GM12892 (cell line): ENCODE measurements around the gene RBP7.

Experiments used
- DNase-seq: peaks from one replicate; pipeline ENCODE4 v3.0.0; 2011; ENCODE audit not compliant: insufficient read length
- FAIRE-seq: peaks from 2 replicates; lab custom pipeline; 2011; peaks lifted over from hg19 to GRCh38; lab: Jason Lieb, UNC
- POLR2A ChIP-seq: IDR thresholded peaks from 2 replicates; pipeline ENCODE4 v1.6.1; 2011; ENCODE audit warnings: low read depth, low read length, control low read depth
- POLR2AphosphoS5 ChIP-seq: IDR thresholded peaks from 2 replicates; pipeline ENCODE4 v1.6.1; 2011; ENCODE audit warnings: low read depth, low read length, control low read depth
- TAF1 ChIP-seq: IDR thresholded peaks from 2 replicates; pipeline ENCODE4 v1.6.1; 2011; ENCODE audit warnings: low read depth, mild to moderate bottlenecking, control low read depth, low read length, borderline replicate concordance

RBP7 gene

DNA sequence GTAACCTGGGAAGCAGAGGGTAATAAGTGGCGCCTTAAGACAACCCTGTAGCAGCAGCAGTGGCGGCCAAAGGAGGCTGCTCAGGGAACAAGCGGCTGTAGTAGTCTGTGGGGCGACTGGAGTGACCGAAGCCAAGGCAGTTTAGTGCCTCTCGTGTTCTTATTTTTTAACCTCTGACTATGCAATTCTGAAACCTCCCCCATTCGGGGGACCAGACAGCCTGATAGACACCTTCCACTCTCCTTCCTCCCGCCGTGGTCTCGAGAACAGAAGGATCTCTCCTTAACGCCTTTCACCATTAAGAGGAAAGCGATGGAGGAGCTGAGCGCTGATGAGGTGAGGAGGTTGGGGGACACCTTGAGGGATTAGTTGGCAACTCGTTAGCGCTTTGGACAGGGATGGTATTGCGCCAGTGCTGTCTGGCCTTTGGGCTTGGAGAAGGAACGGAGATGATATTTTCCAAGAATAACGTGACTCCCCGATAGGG lies 36.4 kb downstream of the RBP7 start:
- TF ChIP-seq TAF1 = no peak
- TF ChIP-seq POLR2AphosphoS5 = no peak
- TF ChIP-seq POLR2A = no peak
- peak; percentile 19 for DNase-seq
- no peak for FAIRE-seq

DNA sequence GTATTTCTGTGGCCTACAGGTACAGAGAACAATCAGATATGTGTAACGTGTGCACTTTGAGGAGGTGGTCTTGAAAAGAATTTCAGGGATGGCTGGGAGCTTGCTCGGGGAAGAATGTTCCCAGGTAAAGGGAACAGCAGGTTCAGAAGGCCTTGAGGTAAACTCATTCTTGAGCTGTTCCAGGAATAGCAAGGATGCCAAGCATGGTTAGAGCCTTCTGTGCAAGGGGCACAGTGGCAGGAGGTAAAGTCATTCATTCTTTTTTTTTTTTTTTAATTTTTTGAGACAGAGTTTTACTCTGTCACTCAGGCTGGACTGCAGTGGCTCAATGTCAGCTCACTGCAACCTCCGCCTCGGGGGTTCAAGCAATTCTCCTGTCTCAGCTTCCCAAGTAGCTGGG lies 45.7 kb downstream of the RBP7 start:
- DNase-seq (no peak), FAIRE-seq (no peak)
- TF ChIP-seq POLR2AphosphoS5 (no peak), TAF1 (no peak), POLR2A (no peak)

DNA sequence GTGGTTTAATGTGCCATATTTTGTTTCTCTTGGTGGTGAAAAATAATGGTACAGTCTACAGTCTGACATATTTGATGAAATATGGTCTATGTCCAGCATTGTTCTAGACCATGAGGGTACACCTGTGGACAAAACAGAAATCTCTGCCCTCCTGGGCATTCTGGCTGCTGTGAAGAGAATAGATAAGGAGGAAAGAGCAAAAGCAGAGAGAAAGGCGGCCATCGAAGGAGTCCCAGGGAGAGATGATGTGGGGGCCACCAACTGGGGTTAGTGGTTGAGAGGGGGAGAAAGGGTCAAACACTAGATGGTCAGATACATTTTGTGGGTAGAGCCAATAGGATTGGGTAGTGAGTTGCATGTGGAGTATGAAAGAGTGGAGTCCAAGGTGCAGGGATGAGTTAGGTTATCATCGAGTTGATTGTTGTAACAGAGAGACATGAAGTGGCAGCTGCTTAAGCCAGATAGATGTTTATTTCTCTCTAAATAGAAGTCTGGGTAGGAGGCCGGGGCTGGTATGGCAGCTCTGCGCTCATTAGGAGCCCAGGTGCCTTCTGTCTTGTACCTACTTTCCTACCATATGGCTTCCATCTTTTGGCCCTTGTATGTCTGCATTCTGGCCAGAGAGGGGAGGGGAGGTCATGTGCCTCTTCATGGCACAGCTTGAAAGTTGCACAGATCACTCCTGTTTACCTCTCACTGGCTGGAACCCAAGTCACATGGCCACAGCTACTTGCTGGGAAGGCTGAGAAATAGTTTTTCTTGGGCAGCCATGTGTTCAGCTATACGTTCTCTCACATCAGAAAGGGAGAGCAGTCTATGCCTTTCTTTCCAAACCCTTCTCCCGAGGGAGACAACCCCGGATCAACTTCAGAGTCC lies 48.7 kb downstream of the RBP7 start:
- TF ChIP-seq POLR2A = no peak
- no peak for TF ChIP-seq TAF1
- TF ChIP-seq POLR2AphosphoS5 = no peak
- no peak for FAIRE-seq
- DNase-seq = no peak

DNA sequence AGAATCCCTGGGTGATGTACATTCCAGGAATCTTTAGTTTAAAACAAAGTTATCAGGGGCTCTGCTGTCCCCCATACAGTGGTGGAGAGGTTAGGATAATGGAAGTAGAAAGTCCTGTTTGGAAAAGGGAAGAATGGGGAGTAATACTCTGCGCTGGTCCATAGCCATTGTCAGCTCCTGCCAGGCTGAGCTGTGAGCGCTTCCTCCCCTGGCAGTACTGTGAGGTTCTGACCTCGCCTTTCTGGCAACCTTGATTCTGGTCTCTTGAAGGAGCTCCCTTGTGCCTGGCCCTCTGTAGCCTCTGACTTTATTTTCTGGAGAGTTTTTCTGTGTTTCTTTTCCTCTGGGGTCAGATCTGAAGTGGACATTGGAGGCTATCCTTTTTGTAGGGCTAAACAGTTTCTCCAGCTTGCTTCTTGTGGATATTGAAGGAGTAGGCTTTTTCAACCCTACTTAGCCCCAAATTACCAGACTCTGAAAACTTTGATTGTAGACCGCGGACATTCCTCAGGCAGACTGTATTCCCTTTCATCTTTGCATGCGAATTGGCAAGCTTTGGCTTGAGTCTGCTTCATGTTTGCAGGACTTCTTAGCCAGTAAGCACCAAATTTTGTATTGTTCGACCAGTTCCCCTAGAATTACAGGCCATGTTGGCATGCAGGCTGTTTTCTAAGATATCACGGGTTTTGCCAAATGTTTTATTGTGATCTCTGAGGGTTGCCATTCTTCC lies 49.5 kb downstream of the RBP7 start:
- DNase-seq (no peak), FAIRE-seq (no peak)

DNA sequence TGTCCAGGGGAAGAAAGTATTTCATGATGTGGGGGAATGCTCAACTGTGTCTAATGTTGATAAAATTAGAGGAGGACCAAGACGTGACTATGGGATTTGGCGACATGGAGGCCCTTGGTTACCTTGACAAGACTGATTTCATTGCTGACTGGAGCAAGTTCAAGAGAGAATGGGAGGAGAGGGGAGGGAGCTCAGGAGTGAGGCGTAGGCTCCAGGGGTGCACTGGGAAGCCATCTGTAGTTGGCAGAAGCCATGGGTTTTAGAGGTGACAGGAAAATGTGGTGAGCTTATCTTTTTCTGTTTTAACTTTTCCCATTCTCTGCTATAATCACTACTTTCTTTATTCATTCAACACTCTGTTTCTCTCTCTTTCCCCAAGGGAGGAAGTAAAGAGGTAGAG lies 51.6 kb downstream of the RBP7 start:
- FAIRE-seq (no peak), DNase-seq (no peak)
- no peak for TF ChIP-seq POLR2A
- no peak for TF ChIP-seq POLR2AphosphoS5
- TF ChIP-seq TAF1 = no peak

More for the DNA sequence above, 49.5 kb downstream of the RBP7 start:
- TF ChIP-seq POLR2AphosphoS5 = no peak
- no peak for TF ChIP-seq POLR2A
- no peak for TF ChIP-seq TAF1

DNA sequence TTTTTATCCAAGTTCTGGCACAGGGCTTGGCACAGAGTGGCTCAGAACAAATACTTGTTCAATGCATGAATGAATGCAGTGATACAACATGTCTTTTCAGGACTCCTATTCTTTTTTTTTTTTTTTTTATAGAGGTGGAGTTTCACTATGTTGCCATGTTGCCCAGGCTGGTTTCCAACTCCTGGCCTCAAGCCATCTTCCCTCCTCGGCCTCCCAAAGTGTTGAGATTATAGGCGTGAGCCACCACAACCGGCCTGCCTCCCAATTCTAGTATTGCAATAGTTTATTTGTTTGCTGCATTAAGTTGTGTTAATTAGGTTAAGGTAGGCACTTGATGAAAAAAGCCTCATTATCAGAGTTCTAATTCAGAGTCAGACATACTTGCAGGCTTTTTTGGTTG lies 53.6 kb downstream of the RBP7 start:
- DNase-seq (no peak), FAIRE-seq (no peak)
- TF ChIP-seq POLR2A (no peak), TAF1 (no peak), POLR2AphosphoS5 (no peak)

DNA sequence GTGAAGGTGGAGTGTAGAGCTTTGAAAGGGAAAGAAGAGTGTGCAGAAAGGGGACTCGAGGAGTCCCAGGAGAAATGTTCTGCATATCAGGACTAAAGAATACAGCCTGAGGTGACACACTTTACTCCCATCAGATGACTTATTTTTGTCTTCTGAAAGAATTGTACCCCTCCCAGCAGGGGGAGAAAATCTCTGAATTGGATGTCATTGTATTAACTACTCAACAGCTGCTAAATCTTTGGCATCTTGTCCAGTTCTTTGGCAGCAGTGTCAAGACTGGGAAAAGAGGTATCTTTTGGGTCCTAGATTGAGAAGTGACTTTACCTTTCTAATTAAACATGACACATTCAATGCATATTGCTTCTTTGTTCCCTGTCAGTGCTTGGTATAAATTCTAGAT lies 54.6 kb downstream of the RBP7 start:
- DNase-seq (no peak), FAIRE-seq (no peak)
- TF ChIP-seq POLR2AphosphoS5 (no peak), POLR2A (no peak), TAF1 (no peak)

DNA sequence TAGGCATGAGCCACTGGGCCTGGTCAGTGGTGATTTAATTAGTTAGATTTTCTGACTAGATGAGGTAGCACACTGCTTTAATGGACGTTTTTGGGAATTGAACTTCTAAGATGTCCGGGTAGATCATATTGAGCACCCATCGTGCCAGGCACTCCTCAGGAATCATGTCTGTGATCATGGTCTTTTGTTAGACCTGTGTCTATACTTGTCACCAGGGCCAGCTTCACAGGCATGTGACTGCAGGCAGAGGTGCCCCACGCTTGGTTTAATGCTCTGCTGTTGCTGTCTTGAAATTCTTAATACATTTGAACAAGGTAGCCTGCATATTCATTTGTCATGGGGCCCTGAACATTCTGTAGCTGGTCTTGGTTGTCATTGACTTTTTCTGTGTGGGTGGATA lies 55.3 kb downstream of the RBP7 start:
- no peak for FAIRE-seq
- TF ChIP-seq POLR2A (no peak), POLR2AphosphoS5 (no peak), TAF1 (no peak)
- DNase-seq = no peak

DNA sequence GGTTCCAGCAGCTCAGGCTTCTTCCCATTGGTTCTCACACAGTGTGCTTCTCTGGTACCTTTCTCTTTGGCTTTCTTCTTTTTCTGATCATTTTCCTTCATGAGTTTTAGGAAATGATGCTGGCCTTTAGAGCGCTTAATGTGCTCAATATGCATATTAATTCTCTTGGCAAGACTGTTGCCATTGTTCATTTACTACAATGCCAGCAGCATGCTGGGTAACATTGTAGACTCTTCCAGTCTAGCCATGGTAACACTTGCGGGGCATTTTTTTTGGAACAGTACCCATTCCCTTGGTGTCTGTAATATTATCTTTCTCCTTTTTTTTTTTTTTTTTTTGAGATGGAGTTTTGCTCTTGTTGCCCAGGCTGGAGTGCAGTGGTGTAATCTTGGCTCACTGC lies 57.4 kb downstream of the RBP7 start:
- FAIRE-seq (no peak), DNase-seq (no peak)
- TF ChIP-seq POLR2AphosphoS5 = no peak

DNA sequence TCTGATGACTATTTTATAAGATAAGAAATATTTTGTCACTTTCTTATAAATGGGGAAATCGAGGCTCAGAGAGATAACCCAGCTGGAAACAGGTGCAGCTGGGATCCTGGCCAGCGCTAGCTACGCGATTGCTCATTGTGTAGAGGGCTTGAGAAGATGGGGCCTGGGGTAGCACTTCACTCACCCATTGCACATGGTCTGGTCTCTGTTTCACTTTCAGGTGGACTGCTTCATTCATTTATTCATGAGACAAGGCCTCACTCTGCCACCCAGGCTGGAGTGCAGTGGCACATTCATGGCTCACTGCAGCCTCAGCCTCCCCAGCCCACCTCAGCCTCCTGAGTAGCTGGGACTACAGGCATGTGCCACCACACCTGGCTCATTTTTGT lies 59.6 kb downstream of the RBP7 start:
- TF ChIP-seq POLR2A (no peak), POLR2AphosphoS5 (no peak), TAF1 (no peak)
- no peak for DNase-seq
- FAIRE-seq = no peak

DNA sequence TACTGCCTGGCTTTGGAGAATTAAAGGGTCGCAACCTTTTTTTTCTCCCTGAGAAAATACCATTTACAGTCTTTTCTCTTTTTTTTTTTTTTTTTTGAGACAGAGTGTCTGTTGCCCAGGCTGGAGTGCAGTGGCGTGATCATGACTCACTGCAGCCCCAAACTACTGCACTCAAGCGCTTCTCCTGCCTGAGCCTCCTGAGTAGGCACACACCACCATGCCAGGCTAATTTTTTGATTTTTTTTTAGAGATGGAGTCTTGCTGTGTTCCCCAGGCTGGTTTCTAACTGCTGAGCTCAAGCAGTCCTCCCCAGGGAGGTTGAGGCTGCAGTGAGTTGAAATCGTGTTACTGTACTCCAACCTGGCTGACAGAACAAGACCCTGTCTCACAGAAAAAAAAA lies 60.3 kb downstream of the RBP7 start:
- no peak for FAIRE-seq

DNA sequence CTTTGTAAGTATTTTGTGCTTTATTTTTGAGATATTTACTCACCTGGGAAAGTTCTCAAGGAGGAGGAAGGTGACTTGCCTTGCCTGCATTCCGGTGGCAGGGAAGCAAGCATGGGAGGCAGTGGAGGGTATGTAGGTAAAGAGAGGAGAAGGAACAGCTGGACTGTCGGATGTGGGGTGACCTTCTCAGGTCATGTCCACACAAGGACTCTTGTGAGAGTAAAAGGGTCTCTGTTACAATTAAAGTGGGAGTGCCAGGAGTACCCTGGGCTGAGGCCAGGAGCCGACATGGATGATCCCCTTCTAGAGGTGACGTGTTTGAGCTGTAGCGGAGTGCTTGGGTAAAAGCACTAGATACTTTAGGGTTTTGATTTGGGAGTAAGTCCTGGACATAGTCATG lies 60.8 kb downstream of the RBP7 start:
- DNase-seq (no peak), FAIRE-seq (no peak)
- no peak for TF ChIP-seq TAF1
- TF ChIP-seq POLR2AphosphoS5 = no peak
- TF ChIP-seq POLR2A = no peak

More for the DNA sequence above, 60.3 kb downstream of the RBP7 start:
- DNase-seq = no peak
- no peak for TF ChIP-seq POLR2A
- TF ChIP-seq TAF1 = no peak
- no peak for TF ChIP-seq POLR2AphosphoS5
